Ovary (tissue), 9 donors: Measurements from ENCODE around the gene ADORA1. TPM values are rescaled to one million over a fixed set of nuclear protein-coding genes. Genes with fewer than 3 reads are reported as not detected.

ENCODE experiments used
- DNase-seq, 5 donors: peaks; one replicate each; pipeline ENCODE4 v3.0.0-alpha.2; 2019 to 2020
- H3K27ac ChIP-seq, 2 donors: fragments of 200-600 bp; one replicate each; pipeline versions ENCODE4 v1.5.1 to v1.8.0; 2019 to 2022
- H3K27me3 ChIP-seq: fragments of 200-600 bp; one replicate; pipeline ENCODE4 v1.8.0; 2022
- H3K36me3 ChIP-seq: fragments of 200-600 bp; sonication (generic); one replicate; pipeline ENCODE4 v1.5.1; 2019
- H3K4me1 ChIP-seq: one replicate; pipeline ENCODE4 v1.8.1; 2013; ENCODE audit warnings: mild to moderate bottlenecking, moderate library complexity; ENCODE audit not compliant: insufficient read depth
- H3K4me3 ChIP-seq: fragments of 200-600 bp; sonication (generic); one replicate; pipeline ENCODE4 v1.5.1; 2017
- H3K9me3 ChIP-seq, 2 donors: fragments of 200-600 bp in 1 of 2; sonication (generic) in 1 of 2; one replicate each; pipeline versions ENCODE4 v1.5.1 to v1.8.1; 2013 to 2019; ENCODE audit warnings: mild to moderate bottlenecking in 1 of 2, moderate library complexity in 1 of 2
- EP300 ChIP-seq: sonication (generic); formaldehyde crosslinking; IDR thresholded peaks from one replicate; pipeline ENCODE4 v1.6.1; 2017; ENCODE audit warnings: antibody characterized with exemption
- POLR2A ChIP-seq: fragments of 450-650 bp; IDR thresholded peaks from one replicate; pipeline ENCODE4 v1.6.1; 2017; ENCODE audit warnings: antibody characterized with exemption, mild to moderate bottlenecking, moderate library complexity
- WGBS, 3 donors: extraction: QIAGEN DNeasy Blood & Tissue Kit in 1 of 3; methylation state at CpG; one replicate each; pipeline versions ENCODE4 v1.1.5 to v1.1.7; 2013 to 2017; 5-methylcytosine and 5-hydroxymethylcytosine counted together
- intact Hi-C, 4 donors: fragments of 100-400 bp; cut with DNase I; formaldehyde crosslinking; loops; one replicate each; pipeline versions ENCODE4 v1.11.0 to v1.15.1; 2022 to 2023
- polyA plus RNA-seq, 2 donors: library from polyadenylated mRNA; stranded (reverse); fragments of 200-250 nt in 1 of 2; fragments of 350-450 nt in 1 of 2; fragmentation: Illumina TruSeq in 1 of 2; extraction: RNeasy Lipid Tissue Mini Kit (QIAGEN cat#74804) in 1 of 2; gene quantifications; one replicate each; pipeline ENCODE4 v1.2.3, GENCODE V29; 2013 to 2014
- total RNA-seq, 7 donors: library from RNA; depleted of rRNA in 2 of 7; stranded (reverse); fragments of >200 nt in 2 of 7; fragmentation: NEBNext Ultra II Directional in 3 of 7; extraction: Animal tissue kit (Norgen Biotek cat#: 25700) in 3 of 7; gene quantifications; one replicate each; pipeline versions ENCODE4 v1.1.0 to v1.2.4, GENCODE V29; 2016 to 2023
- TF ChIP-seq, protein P1 (sequence below), 3 donors: fragments of 450-650 bp in 2 of 3; fragments of 200-600 bp in 1 of 3; IDR thresholded peaks; one replicate each; pipeline versions ENCODE4 v1.5.1 to v1.8.0; 2016 to 2022; ENCODE audit warnings: antibody characterized with exemption in 3 of 3, mild to moderate bottlenecking in 1 of 3
- donor health status: DM: no; HTN: no; CAD: no; lungs with moderate emphysema.
- donor health status: DM: no; HTN: no; CAD: no.
- donor health status: Bipolar disorder and iron deficiency.
- donor health status: DM: yes; HTN: yes; CAD: no.
- donor health status: DM: no; HTN: no; CAD: no.
- donor health status: DM: yes; HTN: yes; CAD: no.

ADORA1 gene
- total and polyA plus RNA-seq, 9 donors = 0.15 to 1.3 (median 0.60) TPM

GRCh38 chr1:203112475-203112874, 15.1 kb upstream of the ADORA1 start:
- intact Hi-C loops = no loop called here
- H3K27me3 ChIP-seq = no peaks in the 10 kb centered on the region

GRCh38 chr1:203113308-203113707, 14.2 kb upstream of the ADORA1 start:
- Histone ChIP-seq H3K36me3 (no peaks in the 10 kb centered on the region), H3K4me1 (no peaks in the 10 kb centered on the region), H3K9me3 (no peaks in the 10 kb centered on the region), H3K27ac (no peak overlapping the region), H3K27me3 (no peaks in the 10 kb centered on the region), H3K4me3 (no peak overlapping the region)
- no peak for DNase-seq
- intact Hi-C loops = no loop called here
- WGBS, 3 donors = 72 to 80% (median 74%) methylated on average over 4 of the region's 4 CpGs
- TF ChIP-seq EP300 = no peak

More at GRCh38 chr1:203112475-203112874, 15.1 kb upstream of the ADORA1 start:
- no peak overlapping the region for H3K27ac ChIP-seq
- WGBS, 3 donors = 12 to 24% (median 15%) methylated on average over 2 of the region's 2 CpGs
- DNase-seq = no peak
- no peaks in the 10 kb centered on the region for H3K36me3 ChIP-seq
- H3K4me3 ChIP-seq = no peak overlapping the region
- no peaks in the 10 kb centered on the region for H3K4me1 ChIP-seq
- TF ChIP-seq, protein P1, sequence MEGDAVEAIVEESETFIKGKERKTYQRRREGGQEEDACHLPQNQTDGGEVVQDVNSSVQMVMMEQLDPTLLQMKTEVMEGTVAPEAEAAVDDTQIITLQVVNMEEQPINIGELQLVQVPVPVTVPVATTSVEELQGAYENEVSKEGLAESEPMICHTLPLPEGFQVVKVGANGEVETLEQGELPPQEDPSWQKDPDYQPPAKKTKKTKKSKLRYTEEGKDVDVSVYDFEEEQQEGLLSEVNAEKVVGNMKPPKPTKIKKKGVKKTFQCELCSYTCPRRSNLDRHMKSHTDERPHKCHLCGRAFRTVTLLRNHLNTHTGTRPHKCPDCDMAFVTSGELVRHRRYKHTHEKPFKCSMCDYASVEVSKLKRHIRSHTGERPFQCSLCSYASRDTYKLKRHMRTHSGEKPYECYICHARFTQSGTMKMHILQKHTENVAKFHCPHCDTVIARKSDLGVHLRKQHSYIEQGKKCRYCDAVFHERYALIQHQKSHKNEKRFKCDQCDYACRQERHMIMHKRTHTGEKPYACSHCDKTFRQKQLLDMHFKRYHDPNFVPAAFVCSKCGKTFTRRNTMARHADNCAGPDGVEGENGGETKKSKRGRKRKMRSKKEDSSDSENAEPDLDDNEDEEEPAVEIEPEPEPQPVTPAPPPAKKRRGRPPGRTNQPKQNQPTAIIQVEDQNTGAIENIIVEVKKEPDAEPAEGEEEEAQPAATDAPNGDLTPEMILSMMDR (IDR thresholded peaks at IDR 0.05) = no peak
- TF ChIP-seq POLR2A (no peak), EP300 (no peak)
- H3K9me3 ChIP-seq = no peaks in the 10 kb centered on the region

GRCh38 chr1:203114202-203114601, 13.3 kb upstream of the ADORA1 start:
- H3K4me1 ChIP-seq = no peaks in the 10 kb centered on the region
- TF ChIP-seq, protein P1 (IDR thresholded peaks at IDR 0.05) = no peak
- no peak for TF ChIP-seq POLR2A
- TF ChIP-seq EP300 = no peak
- H3K27ac ChIP-seq = no peak overlapping the region
- no peaks in the 10 kb centered on the region for H3K36me3 ChIP-seq
- intact Hi-C loops = no loop called here
- no peaks in the 10 kb centered on the region for H3K27me3 ChIP-seq
- no peak overlapping the region for H3K4me3 ChIP-seq
- no peak for DNase-seq
- H3K9me3 ChIP-seq = no peaks in the 10 kb centered on the region
- 65 to 71% (median 67%) methylated on average over 7 of the region's 7 CpGs for WGBS, 3 donors

- H3K27me3 ChIP-seq = no peaks in the 10 kb centered on the region
- no peak for DNase-seq
These were observed 11.3 kb upstream of the ADORA1 start for GRCh38 chr1:203116091-203116820.

More at GRCh38 chr1:203116091-203116820, 11.3 kb upstream of the ADORA1 start:
- intact Hi-C loops = loop anchor here in 2 of 4 donors (5.0 kb wide), 1 partner anchor 101 kb away; no protein-coding TSS in a partner anchor
- H3K4me1 ChIP-seq = no peaks in the 10 kb centered on the region
- H3K4me3 ChIP-seq = no peak overlapping the region
- no peak overlapping the region for H3K27ac ChIP-seq
- no peaks in the 10 kb centered on the region for H3K36me3 ChIP-seq
- H3K9me3 ChIP-seq = no peaks in the 10 kb centered on the region
- 43 to 59% (median 49%) methylated on average over 10 of the region's 10 CpGs for WGBS, 3 donors
- TF ChIP-seq, protein P1 (IDR thresholded peaks at IDR 0.05) = no peak
- no peak for TF ChIP-seq POLR2A
- TF ChIP-seq EP300 = no peak
